Astrocyte of the cerebellum (primary cell): ENCODE data around the gene METTL4.

Experiments
- DNase-seq: peaks from one replicate; pipeline ENCODE4 v3.0.0-alpha.2; 2011; ENCODE audit warnings: low read depth
- H3K4me3 ChIP-seq: 2 replicates; pipeline ENCODE4 v1.5.1; 2011; ENCODE audit warnings: mild to moderate bottlenecking, low read depth, low read length, moderate library complexity
- in situ Hi-C: cut with HindIII; loops from 2 replicates; pipeline ENCODE4 v1.10.0; 2017; ENCODE audit warnings: low sequenced_read_pairs
- TF ChIP-seq, protein P1 (sequence below): IDR thresholded peaks from 2 replicates; pipeline ENCODE4 v1.5.1; 2012; ENCODE audit warnings: low read length, low read depth, moderate library complexity, mild to moderate bottlenecking; ENCODE audit errors: missing control alignments

The METTL4 gene

DNA sequence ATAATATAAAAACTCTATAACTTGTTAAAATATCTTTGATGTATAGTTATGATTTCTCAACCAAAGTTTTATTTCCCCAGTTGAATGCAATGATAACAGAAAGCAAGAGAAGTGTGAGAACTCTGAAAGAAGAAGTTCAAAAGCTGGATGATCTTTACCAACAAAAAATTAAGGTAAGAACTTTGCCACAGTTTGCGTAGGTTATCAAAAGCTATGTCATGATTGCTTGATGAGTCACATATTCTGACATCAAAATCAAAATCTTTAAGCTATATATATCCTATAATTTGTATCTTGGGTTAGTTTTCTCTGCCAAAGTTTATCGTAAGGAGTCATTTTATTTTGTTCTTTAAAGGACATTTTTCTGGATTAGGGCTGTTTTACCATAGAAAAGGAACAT lies 35.0 kb upstream of the METTL4 start:
- no peak for DNase-seq
- no peak overlapping the region for H3K4me3 ChIP-seq
- in situ Hi-C loops = no loop called here
- TF ChIP-seq, protein P1, sequence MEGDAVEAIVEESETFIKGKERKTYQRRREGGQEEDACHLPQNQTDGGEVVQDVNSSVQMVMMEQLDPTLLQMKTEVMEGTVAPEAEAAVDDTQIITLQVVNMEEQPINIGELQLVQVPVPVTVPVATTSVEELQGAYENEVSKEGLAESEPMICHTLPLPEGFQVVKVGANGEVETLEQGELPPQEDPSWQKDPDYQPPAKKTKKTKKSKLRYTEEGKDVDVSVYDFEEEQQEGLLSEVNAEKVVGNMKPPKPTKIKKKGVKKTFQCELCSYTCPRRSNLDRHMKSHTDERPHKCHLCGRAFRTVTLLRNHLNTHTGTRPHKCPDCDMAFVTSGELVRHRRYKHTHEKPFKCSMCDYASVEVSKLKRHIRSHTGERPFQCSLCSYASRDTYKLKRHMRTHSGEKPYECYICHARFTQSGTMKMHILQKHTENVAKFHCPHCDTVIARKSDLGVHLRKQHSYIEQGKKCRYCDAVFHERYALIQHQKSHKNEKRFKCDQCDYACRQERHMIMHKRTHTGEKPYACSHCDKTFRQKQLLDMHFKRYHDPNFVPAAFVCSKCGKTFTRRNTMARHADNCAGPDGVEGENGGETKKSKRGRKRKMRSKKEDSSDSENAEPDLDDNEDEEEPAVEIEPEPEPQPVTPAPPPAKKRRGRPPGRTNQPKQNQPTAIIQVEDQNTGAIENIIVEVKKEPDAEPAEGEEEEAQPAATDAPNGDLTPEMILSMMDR = no peak

DNA sequence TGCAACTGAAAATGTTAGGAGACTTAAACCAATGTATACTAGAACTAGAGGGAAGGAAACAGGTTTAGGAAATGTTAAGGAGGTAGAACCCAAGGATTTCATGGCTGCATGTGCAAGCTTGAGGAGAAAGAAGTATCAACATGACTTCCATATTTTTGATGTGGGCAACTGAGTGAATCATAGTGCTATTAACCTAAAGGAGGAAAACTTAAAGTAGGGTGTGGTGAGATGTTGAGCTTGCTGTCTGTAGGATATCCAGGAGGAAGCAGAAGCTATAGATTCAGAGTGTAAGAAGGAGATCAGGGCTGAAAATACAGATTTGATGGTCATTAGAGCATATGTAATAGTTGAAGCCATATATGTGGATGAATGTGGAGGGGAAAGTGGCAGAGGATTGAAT lies 31.5 kb upstream of the METTL4 start:
- no peak overlapping the region for H3K4me3 ChIP-seq
- DNase-seq = no peak
- TF ChIP-seq, protein P1 = no peak
- in situ Hi-C loops = no loop called here

DNA sequence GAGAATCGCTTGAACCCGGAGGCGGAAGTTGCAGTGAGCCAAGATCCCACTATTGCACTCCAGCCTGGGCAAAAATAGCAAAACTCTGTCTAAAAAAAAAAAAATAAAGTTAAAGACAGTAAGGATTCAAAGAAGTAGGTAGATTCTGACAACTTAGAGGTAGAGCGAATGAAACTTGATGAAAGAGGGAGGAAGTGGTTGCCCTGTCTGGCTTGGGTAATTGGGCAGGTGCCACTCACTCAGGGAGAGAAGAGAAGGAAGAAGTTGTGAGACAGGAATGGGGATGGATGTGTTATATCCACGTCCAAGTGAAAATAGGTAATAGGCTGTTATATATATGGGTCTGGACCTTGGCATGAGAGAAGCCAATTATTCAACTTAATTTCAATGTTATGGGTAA lies 26.3 kb upstream of the METTL4 start:
- TF ChIP-seq, protein P1 = no peak
- H3K4me3 ChIP-seq = no peak overlapping the region
- in situ Hi-C loops = no loop called here
- no peak for DNase-seq

DNA sequence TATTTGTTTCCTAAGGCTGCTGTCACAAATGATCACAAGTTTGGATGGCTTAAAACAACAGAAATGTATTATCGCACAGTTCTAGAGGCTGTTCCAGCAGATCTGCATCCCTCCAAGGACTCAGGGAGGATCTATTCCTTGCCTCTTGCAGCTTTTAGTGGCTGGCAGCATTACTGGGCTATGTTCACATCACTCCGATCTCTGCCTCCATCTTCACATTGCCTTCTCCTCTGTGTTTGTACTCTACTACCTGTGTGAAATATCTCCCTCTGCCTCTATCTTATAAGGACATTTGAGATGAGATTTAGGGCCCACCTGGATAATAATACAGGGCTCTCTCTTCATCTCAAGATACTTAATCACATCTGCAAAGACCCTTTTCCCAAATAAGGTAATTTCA lies 19.0 kb upstream of the METTL4 start:
- TF ChIP-seq, protein P1 = no peak
- in situ Hi-C loops = no loop called here
- no peak for DNase-seq
- no peak overlapping the region for H3K4me3 ChIP-seq

DNA sequence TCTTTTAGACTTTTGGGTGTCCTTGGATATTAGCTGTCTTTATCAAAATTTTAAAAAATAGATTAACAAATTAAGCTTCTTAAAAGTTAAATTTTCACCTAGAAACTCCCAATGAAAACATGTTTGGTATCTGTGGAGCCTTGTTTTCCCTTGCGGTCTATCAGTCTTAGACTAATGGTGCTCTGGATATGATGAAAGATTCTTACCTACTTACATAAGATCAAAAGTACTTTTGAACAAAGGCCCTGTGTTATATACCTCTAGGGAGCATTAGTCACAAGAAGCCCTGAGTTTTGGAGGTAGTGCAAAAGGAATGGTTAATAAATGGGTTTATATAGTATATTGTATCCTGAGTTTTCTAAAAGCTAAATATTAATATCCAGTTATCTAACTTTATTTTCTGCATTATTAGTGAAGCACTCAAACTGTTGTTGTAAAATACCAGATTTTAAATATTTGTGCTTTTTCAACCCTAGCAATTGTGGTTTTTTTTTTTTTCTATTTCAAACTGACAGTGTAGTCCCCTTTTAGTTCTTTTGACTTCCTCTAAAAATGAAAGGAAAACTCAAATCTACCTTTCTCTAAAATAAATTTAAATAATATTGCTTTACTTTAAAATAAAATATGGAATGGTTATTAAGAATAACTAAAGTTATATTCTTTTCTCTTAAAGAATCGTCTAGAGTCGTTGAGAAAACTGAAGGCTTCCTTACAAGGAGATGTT lies 18.2 kb upstream of the METTL4 start:
- no peak for DNase-seq
- TF ChIP-seq, protein P1 = no peak
- H3K4me3 ChIP-seq = no peak overlapping the region
- in situ Hi-C loops = no loop called here

DNA sequence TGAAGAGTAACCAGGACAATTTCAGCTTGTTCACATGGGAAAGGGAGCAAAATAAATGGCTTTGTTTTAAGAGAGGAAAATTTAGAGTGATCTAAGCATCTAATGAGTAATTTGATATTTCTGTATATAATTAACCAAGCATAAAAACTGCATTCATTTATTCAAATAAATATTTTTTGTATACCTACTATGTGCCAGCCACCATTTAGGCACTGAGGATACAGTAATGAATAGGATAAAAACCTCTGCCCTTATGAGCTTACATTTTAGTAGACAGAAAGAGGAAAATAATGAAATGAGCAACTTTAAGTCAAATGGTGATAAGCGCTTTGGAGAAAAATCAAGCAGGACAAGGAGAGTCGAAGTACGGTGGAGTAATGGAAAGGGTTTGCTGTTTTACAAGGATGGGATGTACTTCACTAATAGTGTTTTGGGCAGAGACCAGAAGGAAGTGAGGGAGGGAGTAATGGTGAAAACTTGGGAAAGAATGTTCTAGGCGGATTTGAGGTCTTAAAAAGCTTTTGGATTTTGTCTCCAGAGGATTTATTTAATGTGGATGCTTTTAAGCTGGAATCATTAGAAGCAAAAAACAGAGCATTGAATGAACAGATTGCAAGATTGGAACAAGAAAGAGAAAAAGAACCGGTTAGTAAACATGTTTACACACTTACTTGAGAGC lies 17.5 kb upstream of the METTL4 start:
- no peak for DNase-seq
- in situ Hi-C loops = no loop called here
- H3K4me3 ChIP-seq = no peak overlapping the region
- TF ChIP-seq, protein P1 = no peak
